Measurements from ENCODE around the gene MGAM2.

DNA sequence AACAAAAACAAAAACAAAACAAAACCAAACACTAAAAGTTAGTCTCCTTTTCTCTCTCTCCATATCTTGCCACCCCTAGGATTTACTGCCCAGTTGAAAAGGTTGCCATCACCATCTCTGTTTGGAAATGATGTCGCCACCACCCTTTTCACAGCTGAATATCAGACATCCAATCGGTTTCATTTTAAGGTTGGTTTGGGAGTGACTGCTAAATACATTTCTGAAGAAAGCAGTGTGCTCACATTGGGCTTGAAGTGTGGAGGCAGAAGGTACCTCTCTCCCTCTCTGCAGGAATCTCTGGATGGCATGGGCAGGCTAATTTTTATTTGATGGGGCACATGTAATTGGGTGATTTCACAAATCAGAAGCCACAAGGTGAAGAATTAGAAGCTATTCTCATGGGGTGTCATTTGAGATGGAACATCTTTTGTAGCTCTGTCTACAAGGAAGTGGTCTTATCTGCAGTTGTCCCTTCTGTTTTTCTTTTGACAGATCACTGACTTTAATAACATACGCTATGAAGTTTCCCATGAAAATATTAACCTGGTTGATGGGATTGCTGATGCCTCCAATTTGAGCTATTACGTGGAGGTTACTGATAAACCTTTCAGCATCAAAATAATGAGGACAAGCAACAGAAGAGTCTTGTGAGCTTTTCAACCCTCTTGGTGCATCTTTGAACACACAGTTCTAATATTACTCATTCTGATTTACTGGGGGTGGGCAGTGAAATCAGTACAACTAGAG is 20.1 kb downstream of the MGAM2 start:
- TF ChIP-seq CTCF (conservative IDR thresholded peaks at IDR 0.05): no peak
- TF ChIP-seq EZH2 (IDR thresholded peaks at IDR 0.05; ENCODE audit: low read depth): no peak

All from PC-9 (cell line).